ENCODE measurements around the gene MTRR. TPM values are rescaled to one million over a fixed set of nuclear protein-coding genes. Genes with fewer than 3 reads are reported as not detected.

The MTRR gene
- total and polyA plus RNA-seq, 2 of the 8 experiments (the other 6 are each of a cell fraction or from before 2014, with no cell fraction given), result 36.4 to 53.8 TPM

DNA sequence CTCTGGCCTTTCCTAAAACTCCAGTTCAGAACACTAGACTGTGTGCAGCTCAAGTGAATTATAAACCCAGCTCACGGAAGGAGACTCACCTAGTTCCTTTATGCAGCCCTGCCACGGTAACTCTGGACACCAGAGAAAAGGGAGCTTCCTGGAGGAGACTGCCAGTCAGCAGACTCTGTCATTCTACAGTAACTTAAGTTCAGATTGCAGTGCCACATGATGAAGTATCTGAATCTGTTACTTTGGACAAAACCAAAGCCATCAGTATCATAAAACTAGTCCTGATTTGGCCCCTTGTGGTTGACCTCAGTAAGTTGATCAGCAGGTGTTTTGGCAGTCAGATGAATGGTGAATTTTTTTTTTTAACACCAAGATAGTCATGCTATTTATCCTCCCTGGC is 2.7 kb downstream of the MTRR start:
- FAIRE-seq, result no peak
- WGBS, 2 experiments (ENCODE audit: extremely low coverage in 1 of 2, insufficient coverage in 1 of 2, insufficient read length in 1 of 2, insufficient replicate concordance in 2 of 2, low coverage in 1 of 2, low lambda C conversion rate in 2 of 2, missing lambda C conversion rate in 1 of 2), result 93% methylated on average over 2 of the region's 2 CpGs; no CpG with 5 or more reads in 1 of the 2 experiments
- TF ChIP-seq, protein P1, sequence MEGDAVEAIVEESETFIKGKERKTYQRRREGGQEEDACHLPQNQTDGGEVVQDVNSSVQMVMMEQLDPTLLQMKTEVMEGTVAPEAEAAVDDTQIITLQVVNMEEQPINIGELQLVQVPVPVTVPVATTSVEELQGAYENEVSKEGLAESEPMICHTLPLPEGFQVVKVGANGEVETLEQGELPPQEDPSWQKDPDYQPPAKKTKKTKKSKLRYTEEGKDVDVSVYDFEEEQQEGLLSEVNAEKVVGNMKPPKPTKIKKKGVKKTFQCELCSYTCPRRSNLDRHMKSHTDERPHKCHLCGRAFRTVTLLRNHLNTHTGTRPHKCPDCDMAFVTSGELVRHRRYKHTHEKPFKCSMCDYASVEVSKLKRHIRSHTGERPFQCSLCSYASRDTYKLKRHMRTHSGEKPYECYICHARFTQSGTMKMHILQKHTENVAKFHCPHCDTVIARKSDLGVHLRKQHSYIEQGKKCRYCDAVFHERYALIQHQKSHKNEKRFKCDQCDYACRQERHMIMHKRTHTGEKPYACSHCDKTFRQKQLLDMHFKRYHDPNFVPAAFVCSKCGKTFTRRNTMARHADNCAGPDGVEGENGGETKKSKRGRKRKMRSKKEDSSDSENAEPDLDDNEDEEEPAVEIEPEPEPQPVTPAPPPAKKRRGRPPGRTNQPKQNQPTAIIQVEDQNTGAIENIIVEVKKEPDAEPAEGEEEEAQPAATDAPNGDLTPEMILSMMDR (IDR thresholded peaks at IDR 0.05; ENCODE audit: control extremely low read depth in 1 of 3, insufficient read depth in 1 of 3, low read depth in 1 of 3, low read length in 3 of 3), result no peak
- TF ChIP-seq KDM5A (IDR thresholded peaks at IDR 0.05; ENCODE audit: low read length) (no peak), FOSL1 (IDR thresholded peaks at IDR 0.05; ENCODE audit: insufficient read depth, low read depth, low read length) (no peak), SRF (IDR thresholded peaks at IDR 0.05; ENCODE audit: low read depth, low read length) (no peak), SP1 (IDR thresholded peaks at IDR 0.05; ENCODE audit: low read depth, low read length) (no peak), TAF7 (optimal IDR thresholded peaks at IDR 0.05; ENCODE audit: borderline replicate concordance, low read depth, low read length) (no peak), SIRT6 (IDR thresholded peaks at IDR 0.05; ENCODE audit: low read length) (no peak), JUND (IDR thresholded peaks at IDR 0.05; ENCODE audit: low read length) (no peak), CHD1 (IDR thresholded peaks at IDR 0.05; ENCODE audit: low read depth, low read length) (no peak), BCL11A (IDR thresholded peaks at IDR 0.05; ENCODE audit: low read depth in 2 of 2, low read length in 2 of 2) (no peak)
- TF ChIP-seq, protein P2, sequence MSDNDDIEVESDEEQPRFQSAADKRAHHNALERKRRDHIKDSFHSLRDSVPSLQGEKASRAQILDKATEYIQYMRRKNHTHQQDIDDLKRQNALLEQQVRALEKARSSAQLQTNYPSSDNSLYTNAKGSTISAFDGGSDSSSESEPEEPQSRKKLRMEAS (IDR thresholded peaks at IDR 0.05), result no peak
- TF ChIP-seq, protein P3, sequence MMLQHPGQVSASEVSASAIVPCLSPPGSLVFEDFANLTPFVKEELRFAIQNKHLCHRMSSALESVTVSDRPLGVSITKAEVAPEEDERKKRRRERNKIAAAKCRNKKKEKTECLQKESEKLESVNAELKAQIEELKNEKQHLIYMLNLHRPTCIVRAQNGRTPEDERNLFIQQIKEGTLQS (IDR thresholded peaks at IDR 0.05; ENCODE audit: insufficient read depth, low read depth, low read length), result no peak

More for the DNA sequence above, 2.7 kb downstream of the MTRR start:
- Histone ChIP-seq H2BK12ac (ENCODE audit: low read depth, low read length) (no peak overlapping the region), H2BK120ac (replicated peaks; ENCODE audit: low read depth, low read length) (no peak overlapping the region), H4K5ac (ENCODE audit: insufficient read length, low read depth, low read length) (no peak overlapping the region), H3K4me1 (replicated peaks in 1 of 4; ENCODE audit: control insufficient read depth in 3 of 4, insufficient read depth in 4 of 4, low read length in 3 of 4) (peaks cover 0 to 4% (median 0%) of the 10 kb centered on the region in 4 experiments; a peak in 2 of 7 replicates), H2BK15ac (ENCODE audit: low read length) (no peak overlapping the region), H3K9me3 (ENCODE audit: insufficient read depth in 2 of 2, low read depth in 1 of 2, low read length in 1 of 2) (no peaks in the 10 kb centered on the region), H3K18ac (ENCODE audit: extremely low read depth, low read length) (no peak overlapping the region), H3K27ac (ENCODE audit: low read depth, low read length) (no peak overlapping the region), H4K91ac (replicated peaks; ENCODE audit: insufficient read length, low read length) (no peak overlapping the region), H2BK20ac (ENCODE audit: low read length) (no peak overlapping the region), H3K27me3 (replicated peaks in 1 of 4; ENCODE audit: control insufficient read depth in 3 of 4, extremely low read depth in 1 of 4, insufficient read depth in 3 of 4, low read length in 3 of 4) (no peaks in the 10 kb centered on the region), H3K36me3 (ENCODE audit: control insufficient read depth in 2 of 4, insufficient read depth in 4 of 4, low read length in 3 of 4) (peaks cover 4 to 37% (median 16%) of the 10 kb centered on the region in 4 experiments), H3K14ac (ENCODE audit: insufficient read length) (no peak overlapping the region), H3K9ac (replicated peaks in 1 of 4; ENCODE audit: extremely low read depth in 1 of 4, low read depth in 3 of 4, low read length in 3 of 4) (no peak overlapping the region), H4K20me1 (replicated peaks in 1 of 2; ENCODE audit: control insufficient read depth in 1 of 2, insufficient read depth in 2 of 2, low read length in 2 of 2) (peaks cover 9 to 15% of the 10 kb centered on the region in 2 experiments), H3K79me2 (ENCODE audit: control insufficient read depth in 1 of 2, insufficient read depth in 2 of 2, low read length in 2 of 2) (peaks cover 20 to 64% of the 10 kb centered on the region in 2 experiments), H3K4me3 (ENCODE audit: extremely low read depth in 1 of 4, insufficient read depth in 2 of 4, low read depth in 3 of 4, low read length in 4 of 4) (no peak overlapping the region), H3K23ac (ENCODE audit: insufficient read length) (no peak overlapping the region), H2AFZ (ENCODE audit: low read length) (no peak overlapping the region), H3K4ac (replicated peaks; ENCODE audit: insufficient read length, low read depth, low read length) (no peak overlapping the region), H3K4me2 (ENCODE audit: insufficient read depth in 1 of 2, low read depth in 2 of 2, low read length in 2 of 2) (no peak overlapping the region), H2AK5ac (ENCODE audit: low read depth, low read length) (no peak overlapping the region), H2BK5ac (ENCODE audit: low read depth, low read length) (no peak overlapping the region), H3K79me1 (ENCODE audit: low read depth, low read length) (peaks cover 5% of the 10 kb centered on the region), H3K23me2 (ENCODE audit: low read depth, low read length) (peaks cover 7% of the 10 kb centered on the region), H3K56ac (replicated peaks; ENCODE audit: insufficient read length, low read depth, low read length) (no peak overlapping the region), H4K8ac (ENCODE audit: extremely low read depth, insufficient read depth, low read length) (no peak overlapping the region)
- ChIA-PET CTCF (ENCODE audit: partially characterized antibody) (interaction anchor here (0.6 to 5.4 kb wide), 6 partner anchors 15 to 1352 kb away, joined by 3 to 25 read pairs (median 4); no protein-coding TSS in a partner anchor), POLR2A (ENCODE audit: partially characterized antibody) (no interaction called here)
- DNase-seq (ENCODE audit: low read depth in 1 of 2, low spot score in 2 of 2), result no peak

Data from H1 (cell line).